Neuronal stem cell (in vitro differentiated cells): ENCODE measurements around the gene RNASE13.

ENCODE experiments used
- DNase-seq: peaks from one replicate; pipeline ENCODE4 v3.0.0-alpha.2; 2013; ENCODE audit warnings: low spot score
- H2AFZ ChIP-seq: one replicate; pipeline ENCODE4 v1.6.1; 2013; ENCODE audit warnings: mild to moderate bottlenecking, low read length, inconsistent platforms
- H2AK5ac ChIP-seq: 2 replicates; pipeline ENCODE4 v1.6.1; 2013; ENCODE audit warnings: low read depth, mild to moderate bottlenecking, inconsistent platforms, low read length, moderate library complexity, mixed read lengths
- H2BK120ac ChIP-seq: 2 replicates; pipeline ENCODE4 v1.6.1; 2013; ENCODE audit warnings: low read depth, mild to moderate bottlenecking, inconsistent platforms, low read length, moderate library complexity, mixed read lengths
- H2BK12ac ChIP-seq: one replicate; pipeline ENCODE4 v1.6.1; 2013; ENCODE audit warnings: low read length, inconsistent platforms
- H2BK15ac ChIP-seq: 2 replicates; pipeline ENCODE4 v1.6.1; 2013; ENCODE audit warnings: mild to moderate bottlenecking, low read length, inconsistent platforms, mixed read lengths
- H2BK5ac ChIP-seq: one replicate; pipeline ENCODE4 v1.6.1; 2013; ENCODE audit warnings: inconsistent platforms, mild to moderate bottlenecking, low read length, moderate library complexity
- H3K14ac ChIP-seq: one replicate; pipeline ENCODE4 v1.6.1; 2013; ENCODE audit warnings: low read length, inconsistent platforms
- H3K18ac ChIP-seq: 2 replicates; pipeline ENCODE4 v1.6.1; 2013; ENCODE audit warnings: low read length, inconsistent platforms
- H3K23ac ChIP-seq: 2 replicates; pipeline ENCODE4 v1.6.1; 2013; ENCODE audit warnings: low read depth, mild to moderate bottlenecking, mixed read lengths, low read length, inconsistent platforms; ENCODE audit not compliant: poor library complexity
- H3K27ac ChIP-seq: replicated peaks from 3 replicates; pipeline ENCODE4 v1.5.1; 2013; ENCODE audit warnings: low read length, inconsistent platforms
- H3K27me3 ChIP-seq, 3 experiments: 2 replicates each; pipeline ENCODE4 v1.6.1; 2013; ENCODE audit warnings: low read length in 3 of 3, mild to moderate bottlenecking in 2 of 3, inconsistent platforms in 1 of 3, low read depth in 1 of 3, mixed read lengths in 1 of 3, moderate library complexity in 1 of 3; ENCODE audit not compliant: control insufficient read depth in 3 of 3, insufficient read depth in 3 of 3
- H3K36me3 ChIP-seq, 2 donors: replicated peaks in 1 of 2; 2 replicates each; pipeline ENCODE4 v1.6.1; 2013; ENCODE audit warnings: low read length in 2 of 2; ENCODE audit not compliant: control insufficient read depth in 2 of 2, insufficient read depth in 2 of 2
- H3K4ac ChIP-seq: 2 replicates; pipeline ENCODE4 v1.6.1; 2013; ENCODE audit warnings: inconsistent platforms, mild to moderate bottlenecking, low read length, moderate library complexity
- H3K4me1 ChIP-seq, 2 donors: 1 replicate in 1 of 2; 2 replicates in 1 of 2; pipeline ENCODE4 v1.6.1; 2013; ENCODE audit warnings: low read length in 2 of 2, low read depth in 1 of 2; ENCODE audit not compliant: control insufficient read depth in 2 of 2, insufficient read depth in 1 of 2
- H3K4me2 ChIP-seq: one replicate; pipeline ENCODE4 v1.6.1; 2013; ENCODE audit warnings: mild to moderate bottlenecking, low read length, inconsistent platforms; ENCODE audit not compliant: insufficient read depth, poor library complexity, severe bottlenecking
- H3K4me3 ChIP-seq, 2 donors: 2 replicates each; pipeline ENCODE4 v1.5.1; 2013; ENCODE audit warnings: low read length in 2 of 2, mild to moderate bottlenecking in 2 of 2, inconsistent platforms in 1 of 2, moderate library complexity in 1 of 2
- H3K79me1 ChIP-seq: one replicate; pipeline ENCODE4 v1.6.1; 2013; ENCODE audit warnings: low read depth, mild to moderate bottlenecking, inconsistent platforms, low read length, moderate library complexity
- H3K9ac ChIP-seq: one replicate; pipeline ENCODE4 v1.6.1; 2013; ENCODE audit warnings: mild to moderate bottlenecking, low read depth, low read length, inconsistent platforms; ENCODE audit not compliant: poor library complexity
- H3K9me3 ChIP-seq, 2 donors: replicated peaks in 1 of 2; 2 replicates each; pipeline versions ENCODE3 to v1.6.1; 2013; ENCODE audit warnings: low read length in 2 of 2, mild to moderate bottlenecking in 2 of 2, inconsistent platforms in 1 of 2, low read depth in 1 of 2, mixed read lengths in 1 of 2, moderate library complexity in 1 of 2; ENCODE audit not compliant: control insufficient read depth in 2 of 2, insufficient read depth in 1 of 2
- H4K8ac ChIP-seq: one replicate; pipeline ENCODE4 v1.6.1; 2013; ENCODE audit warnings: low read depth, mild to moderate bottlenecking, inconsistent platforms, low read length, moderate library complexity
- H4K91ac ChIP-seq: one replicate; pipeline ENCODE4 v1.6.1; 2013; ENCODE audit warnings: low read length, low read depth, mild to moderate bottlenecking, inconsistent platforms; ENCODE audit not compliant: poor library complexity
- WGBS, 2 donors: extraction: QIAGEN DNeasy Blood & Tissue Kit; methylation state at CpG; one replicate each; pipeline ENCODE4 v1.1.7; 2013; ENCODE audit warnings: missing lambda C conversion rate in 2 of 2, mixed read lengths in 1 of 2; ENCODE audit not compliant: insufficient read length in 2 of 2, insufficient replicate concordance in 1 of 2; ENCODE audit errors: extremely low coverage in 2 of 2; 5-methylcytosine and 5-hydroxymethylcytosine counted together

Gene RNASE13

DNA sequence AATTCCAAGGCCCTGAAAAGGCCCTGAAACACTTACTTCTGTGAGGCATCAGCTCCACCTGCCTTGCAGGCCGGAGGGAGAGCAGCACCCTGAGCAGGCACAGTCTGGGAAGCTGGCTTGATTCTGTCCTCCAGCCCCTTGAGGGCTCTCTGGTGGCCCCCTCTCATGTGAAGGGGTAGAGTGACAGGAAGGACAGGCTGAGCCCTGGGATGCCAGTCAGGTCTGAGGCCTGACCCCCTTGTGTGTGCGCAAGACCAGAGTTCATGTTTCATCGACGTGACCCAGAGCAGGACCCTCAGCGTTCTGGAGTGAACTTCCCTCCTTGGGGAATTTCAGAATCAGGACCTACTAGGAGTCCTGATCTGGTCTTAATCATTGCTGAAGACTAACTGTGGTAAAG, 24.3 kb upstream of the RNASE13 start:
- H4K8ac ChIP-seq = no peak overlapping the region
- no peak overlapping the region for H3K14ac ChIP-seq
- peak overlapping the region; percentile 5 for H3K23ac ChIP-seq
- DNase-seq = no peak
- H3K18ac ChIP-seq = peak overlapping the region; percentile 2
- H2BK12ac ChIP-seq = no peak overlapping the region
- H2BK15ac ChIP-seq = no peak overlapping the region
- H3K4ac ChIP-seq = no peak overlapping the region
- peaks cover 0 to 26% (median 0%) of the 10 kb centered on the region in 3 experiments for H3K27me3 ChIP-seq
- H3K36me3 ChIP-seq = no peaks in the 10 kb centered on the region
- H3K4me3 ChIP-seq = no peak overlapping the region
- H3K79me1 ChIP-seq = no peaks in the 10 kb centered on the region
- H2AK5ac ChIP-seq = no peak overlapping the region
- no peak overlapping the region for H4K91ac ChIP-seq
- WGBS, 2 donors = no CpG with 5 or more reads among the region's 5 CpGs
- no peak overlapping the region for H2BK120ac ChIP-seq
- no peak overlapping the region for H3K27ac ChIP-seq
- H3K4me2 ChIP-seq = no peak overlapping the region
- H3K9ac ChIP-seq = no peak overlapping the region
- H3K9me3 ChIP-seq = no peaks in the 10 kb centered on the region
- H2AFZ ChIP-seq = no peak overlapping the region
- H2BK5ac ChIP-seq = no peak overlapping the region
- peaks cover 4 to 9% of the 10 kb centered on the region in 2 donors for H3K4me1 ChIP-seq

DNA sequence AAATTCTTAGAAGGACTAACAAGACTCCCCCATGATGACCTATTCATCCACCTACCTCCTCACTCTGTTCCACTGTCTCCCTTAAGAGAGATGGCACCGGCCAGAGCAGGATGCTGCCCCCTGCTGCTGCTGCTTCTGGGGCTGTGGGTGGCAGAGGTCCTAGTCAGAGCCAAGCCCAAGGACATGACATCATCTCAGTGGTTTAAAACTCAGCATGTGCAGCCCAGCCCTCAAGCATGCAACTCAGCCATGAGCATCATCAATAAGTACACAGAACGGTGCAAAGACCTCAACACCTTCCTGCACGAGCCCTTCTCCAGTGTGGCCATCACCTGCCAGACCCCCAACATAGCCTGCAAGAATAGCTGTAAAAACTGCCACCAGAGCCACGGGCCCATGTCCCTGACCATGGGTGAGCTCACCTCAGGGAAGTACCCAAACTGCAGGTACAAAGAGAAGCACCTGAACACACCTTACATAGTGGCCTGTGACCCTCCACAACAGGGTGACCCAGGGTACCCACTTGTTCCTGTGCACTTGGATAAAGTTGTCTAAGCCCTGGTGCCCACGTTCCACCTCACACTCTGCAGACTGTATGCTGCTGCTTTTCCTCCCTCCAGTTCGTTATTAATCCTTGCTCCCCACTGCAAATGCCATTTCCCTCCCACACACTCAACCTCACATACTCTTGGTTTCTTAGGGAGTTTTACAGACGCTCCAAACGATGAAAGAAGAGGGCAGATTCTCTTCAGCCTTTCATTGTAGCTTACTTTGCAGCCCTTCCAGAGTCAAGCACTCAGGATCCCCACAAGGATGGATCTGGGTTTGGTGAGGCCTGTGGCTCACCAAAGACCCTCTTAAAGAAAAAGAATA, 23.4 kb upstream of the RNASE13 start, which contains the start of gene RNASE8:
Gene RNASE8, plus strand, starts transcription at position 20 of the 873 bp plus-strand sequence. Its CDS starts 71 bp downstream, at position 91.
- Histone ChIP-seq H3K4ac (no peak within 1 kb of the TSS), H3K9me3 (no peaks in the 10 kb centered on the region), H3K4me1 (peaks cover 1 to 2% of the 10 kb centered on the region in 2 donors), H3K36me3 (no peaks in the 10 kb centered on the region), H2BK15ac (no peak within 1 kb of the TSS), H3K4me3 (no peak within 1 kb of the TSS), H2BK120ac (no peak within 1 kb of the TSS), H2BK12ac (no peak within 1 kb of the TSS), H4K91ac (no peak within 1 kb of the TSS), H3K4me2 (no peak within 1 kb of the TSS), H2AK5ac (no peak within 1 kb of the TSS), H3K27ac (no peak within 1 kb of the TSS), H2BK5ac (no peak within 1 kb of the TSS), H3K79me1 (no peaks in the 10 kb centered on the region), H3K9ac (no peak within 1 kb of the TSS), H3K27me3 (peaks cover 0 to 26% (median 0%) of the 10 kb centered on the region in 3 experiments), H2AFZ (no peak within 1 kb of the TSS), H3K14ac (no peak within 1 kb of the TSS), H4K8ac (no peak within 1 kb of the TSS), H3K18ac (no peak within 1 kb of the TSS), H3K23ac (no peak within 1 kb of the TSS)
- no CpG with 5 or more reads among the region's 8 CpGs for whole genome bisulfite sequencing, 2 donors
- no peak for DNase-seq

DNA sequence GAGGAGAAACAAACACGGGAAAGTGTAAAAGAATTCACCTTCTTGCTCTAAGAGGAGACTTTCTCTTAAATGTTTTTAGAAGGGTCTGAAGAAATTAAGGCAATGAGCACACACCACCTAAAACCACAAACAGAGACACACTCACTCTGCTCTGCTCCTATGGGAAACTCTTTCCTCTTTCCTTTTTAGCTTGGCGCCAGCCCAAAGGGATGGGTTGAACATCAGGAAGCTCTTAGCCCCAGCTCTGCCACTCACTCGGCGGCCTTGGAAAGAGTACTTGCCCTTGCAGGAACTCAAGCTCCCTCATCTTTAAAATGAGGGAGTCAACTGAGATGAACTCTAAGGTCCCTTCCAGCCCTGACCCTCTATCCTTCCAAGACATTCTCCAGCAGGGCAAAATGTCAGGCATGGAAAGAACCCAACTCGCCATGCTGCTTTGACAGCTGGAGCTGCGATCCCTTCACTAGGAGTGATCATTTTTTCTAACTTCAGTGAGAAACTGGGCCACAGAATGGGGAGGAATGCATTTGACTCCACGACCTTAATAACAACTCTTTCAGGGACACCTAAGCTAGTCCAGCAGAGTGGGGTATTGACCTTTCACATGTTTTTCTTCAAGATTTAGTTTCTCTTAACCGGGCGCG, 22.0 kb upstream of the RNASE13 start:
- no peaks in the 10 kb centered on the region for H3K9me3 ChIP-seq
- no peaks in the 10 kb centered on the region for H3K79me1 ChIP-seq
- H2BK120ac ChIP-seq = no peak overlapping the region
- no peak overlapping the region for H3K27ac ChIP-seq
- no peak overlapping the region for H2AFZ ChIP-seq
- H3K9ac ChIP-seq = no peak overlapping the region
- no peak overlapping the region for H3K23ac ChIP-seq
- H2BK12ac ChIP-seq = no peak overlapping the region
- no peak overlapping the region for H3K4me3 ChIP-seq
- H3K14ac ChIP-seq = no peak overlapping the region
- H3K4me2 ChIP-seq = no peak overlapping the region
- WGBS, 2 donors = no CpG with 5 or more reads among the region's 10 CpGs
- peaks cover 0 to 2% of the 10 kb centered on the region in 2 donors for H3K4me1 ChIP-seq
- no peak overlapping the region for H3K4ac ChIP-seq
- H2BK15ac ChIP-seq = no peak overlapping the region
- H3K36me3 ChIP-seq = no peaks in the 10 kb centered on the region
- H4K8ac ChIP-seq = no peak overlapping the region
- no peak overlapping the region for H2AK5ac ChIP-seq
- no peak overlapping the region for H4K91ac ChIP-seq
- DNase-seq = no peak
- H2BK5ac ChIP-seq = no peak overlapping the region
- H3K18ac ChIP-seq = no peak overlapping the region
- peaks cover 0 to 33% (median 0%) of the 10 kb centered on the region in 3 experiments for H3K27me3 ChIP-seq
